Stimulated activated naive CD8-positive, alpha-beta T cell treated with anti-CD3 and anti-CD28 coated beads, Interleukin-15, Interleukin-2, amounts not matched to agents 100 ng/mL and 50 ng/mL, for 24 hours (primary cell): ENCODE data around the gene RAB13.

Source experiments
- H3K27ac Mint-ChIP-seq: one replicate; pipeline ENCODE4 v1.8.0; 2021; ENCODE audit warnings: mild to moderate bottlenecking, mixed read lengths
- H3K27me3 Mint-ChIP-seq: one replicate; pipeline ENCODE4 v1.8.0; 2021; ENCODE audit warnings: mixed read lengths
- H3K36me3 Mint-ChIP-seq: one replicate; pipeline ENCODE4 v1.8.0; 2021; ENCODE audit warnings: low read depth, mixed read lengths
- H3K4me1 Mint-ChIP-seq: one replicate; pipeline ENCODE4 v1.8.0; 2021; ENCODE audit warnings: low read depth, mixed read lengths
- H3K4me3 Mint-ChIP-seq: one replicate; pipeline ENCODE4 v1.8.0; 2021; ENCODE audit warnings: mild to moderate bottlenecking, mixed read lengths
- H3K9me3 Mint-ChIP-seq: one replicate; pipeline ENCODE4 v1.8.0; 2021; ENCODE audit warnings: mixed read lengths

RAB13 gene

DNA sequence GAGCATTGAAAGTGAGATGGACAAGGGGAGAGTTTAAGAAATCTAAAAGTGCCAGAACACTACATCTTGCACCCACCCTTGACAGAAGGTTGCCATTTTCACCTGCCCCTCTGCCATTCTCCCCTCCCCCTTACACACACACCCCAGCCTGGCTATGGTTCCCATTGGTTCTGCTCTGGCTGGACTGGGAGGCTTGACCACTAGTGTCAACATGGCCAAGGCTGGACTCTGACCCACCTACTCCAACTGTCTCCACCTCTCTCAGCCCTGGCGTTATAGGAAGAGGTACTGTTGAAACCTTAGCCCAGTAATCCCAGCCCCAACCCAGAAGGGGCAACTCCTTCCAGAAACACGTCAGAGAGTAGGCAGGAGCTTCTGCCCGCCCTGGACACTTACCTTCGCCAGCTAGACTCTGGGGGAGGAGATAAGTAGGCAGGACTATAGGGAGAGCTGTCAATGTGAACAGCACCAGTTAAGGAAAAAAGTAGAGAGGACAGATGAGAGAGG is 32.2 kb downstream of the RAB13 start:
- Mint-ChIP-seq H3K36me3 (peaks cover 40% of the 10 kb centered on the region), H3K4me3 (no peak overlapping the region), H3K27ac (peak overlapping the region; percentile 73), H3K27me3 (no peaks in the 10 kb centered on the region), H3K4me1 (peaks cover 39% of the 10 kb centered on the region), H3K9me3 (no peaks in the 10 kb centered on the region)

- Mint-ChIP-seq H3K27me3 (no peaks in the 10 kb centered on the region), H3K4me1 (peaks cover 31% of the 10 kb centered on the region), H3K27ac (no peak overlapping the region), H3K4me3 (no peak overlapping the region), H3K9me3 (no peaks in the 10 kb centered on the region), H3K36me3 (peaks cover 49% of the 10 kb centered on the region)
Observed at GRCh38 chr1:153951801-153952200, 34.3 kb downstream of the RAB13 start.

- no peaks in the 10 kb centered on the region for H3K9me3 Mint-ChIP-seq
- H3K4me3 Mint-ChIP-seq = no peak overlapping the region
- H3K36me3 Mint-ChIP-seq = peaks cover 51% of the 10 kb centered on the region
- peaks cover 27% of the 10 kb centered on the region for H3K4me1 Mint-ChIP-seq
- no peaks in the 10 kb centered on the region for H3K27me3 Mint-ChIP-seq
- peak overlapping the region; percentile 15 for H3K27ac Mint-ChIP-seq
Observed at GRCh38 chr1:153951183-153951582, 35.0 kb downstream of the RAB13 start.

DNA sequence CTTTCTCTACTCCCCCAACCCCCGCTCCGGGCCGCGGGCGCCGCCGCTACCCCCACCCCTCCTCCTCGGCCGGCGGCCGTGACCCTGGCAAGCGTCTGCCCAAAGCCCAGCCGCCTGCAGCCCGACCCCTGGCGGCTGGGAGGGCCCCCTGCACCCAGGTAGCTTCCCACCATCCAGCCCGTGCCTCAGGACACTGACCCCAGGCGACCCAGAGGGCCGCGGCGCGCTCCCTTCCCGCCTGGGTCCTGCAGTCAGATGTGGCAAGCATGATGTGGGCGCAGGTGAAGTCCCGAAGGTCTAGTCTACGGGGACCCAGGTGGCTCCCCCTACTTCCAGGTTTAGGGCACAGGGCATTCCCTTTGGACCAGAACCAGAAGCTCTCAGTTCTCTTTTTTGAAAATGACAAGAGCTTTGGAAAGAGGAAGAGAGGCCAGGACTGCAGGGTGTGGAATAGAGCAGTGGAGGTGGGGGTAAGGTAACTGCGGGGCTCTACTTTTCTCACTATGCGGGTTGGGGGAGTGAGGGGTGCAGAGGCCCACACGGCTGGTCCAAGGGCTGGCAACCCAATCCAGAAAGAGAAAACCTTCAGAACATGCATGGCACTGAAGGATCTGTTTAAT is 39.4 kb downstream of the RAB13 start, which contains the start of gene DENND4B:
DENND4B (minus strand) TSS at position 97 of the 620 bp plus-strand sequence. CDS start 2,344 bp downstream, outside the sequence.
- Mint-ChIP-seq H3K4me1 (peaks cover 26% of the 10 kb centered on the region), H3K27me3 (no peaks in the 10 kb centered on the region), H3K9me3 (no peaks in the 10 kb centered on the region), H3K27ac (peak within 1 kb of the TSS; percentile 83), H3K4me3 (peak within 1 kb of the TSS; percentile 93), H3K36me3 (peaks cover 48% of the 10 kb centered on the region)

GRCh38 chr1:153945795-153946621 is 40.1 kb downstream of the RAB13 start:
- peaks cover 47% of the 10 kb centered on the region for H3K36me3 Mint-ChIP-seq
- peak overlapping the region; percentile 93 for H3K4me3 Mint-ChIP-seq
- H3K4me1 Mint-ChIP-seq = peaks cover 26% of the 10 kb centered on the region
- peak overlapping the region; percentile 83 for H3K27ac Mint-ChIP-seq
- no peaks in the 10 kb centered on the region for H3K27me3 Mint-ChIP-seq
- no peaks in the 10 kb centered on the region for H3K9me3 Mint-ChIP-seq

GRCh38 chr1:153945131-153945794 is 40.9 kb downstream of the RAB13 start:
- Mint-ChIP-seq H3K27me3 (no peaks in the 10 kb centered on the region), H3K4me3 (peak overlapping the region; percentile 93), H3K36me3 (peaks cover 45% of the 10 kb centered on the region), H3K4me1 (peaks cover 30% of the 10 kb centered on the region), H3K9me3 (no peaks in the 10 kb centered on the region), H3K27ac (peak overlapping the region; percentile 83)

GRCh38 chr1:153944827-153945117 is 41.4 kb downstream of the RAB13 start:
- Mint-ChIP-seq H3K9me3 (no peaks in the 10 kb centered on the region), H3K4me1 (peaks cover 31% of the 10 kb centered on the region), H3K27ac (peak overlapping the region; percentile 83), H3K36me3 (peaks cover 46% of the 10 kb centered on the region), H3K4me3 (peak overlapping the region; percentile 93), H3K27me3 (no peaks in the 10 kb centered on the region)

GRCh38 chr1:153944005-153944826 is 41.9 kb downstream of the RAB13 start:
- Mint-ChIP-seq H3K36me3 (peaks cover 49% of the 10 kb centered on the region), H3K4me1 (peaks cover 31% of the 10 kb centered on the region), H3K27ac (peak overlapping the region; percentile 83), H3K27me3 (no peaks in the 10 kb centered on the region), H3K9me3 (no peaks in the 10 kb centered on the region), H3K4me3 (peak overlapping the region; percentile 93)

DNA sequence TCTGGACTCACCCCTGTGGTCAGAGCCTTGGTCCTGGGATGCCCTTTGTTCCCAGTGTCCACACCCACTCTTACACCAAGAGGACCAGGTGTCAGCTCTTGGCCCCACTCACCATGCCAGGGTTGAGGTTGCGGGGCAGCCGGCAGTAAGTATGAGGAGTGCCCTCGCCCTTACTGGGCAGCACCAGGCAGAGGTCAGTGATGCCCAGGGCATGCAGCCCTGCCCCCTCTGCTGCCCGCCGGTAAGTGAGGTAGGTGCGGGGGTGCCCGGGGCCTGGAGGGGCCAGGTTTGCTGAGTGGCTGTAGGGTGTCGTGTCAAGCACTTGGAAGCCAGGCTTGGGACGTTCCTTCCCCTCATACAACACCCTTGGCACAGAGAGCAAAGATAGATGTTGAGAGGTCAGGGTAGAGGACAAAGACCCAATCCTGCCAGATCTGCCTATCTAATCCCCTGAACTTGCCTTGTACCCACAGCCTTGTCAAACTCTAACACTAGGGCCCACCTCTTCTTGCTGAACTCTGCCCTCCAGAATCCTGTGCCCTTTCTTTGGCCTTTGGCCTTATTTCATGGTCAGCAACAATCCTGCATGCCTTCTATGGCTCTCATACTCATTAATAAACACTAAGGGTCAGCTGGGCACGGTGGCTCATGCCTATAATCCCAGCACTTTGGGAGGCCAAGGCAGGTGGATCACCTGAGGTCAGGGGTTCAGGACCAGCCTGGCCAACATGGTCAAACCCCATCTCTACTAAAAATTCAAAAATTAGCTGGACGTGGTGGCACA is 43.2 kb downstream of the RAB13 start:
- Mint-ChIP-seq H3K27ac (no peak overlapping the region), H3K27me3 (no peaks in the 10 kb centered on the region), H3K36me3 (peaks cover 51% of the 10 kb centered on the region), H3K4me3 (no peak overlapping the region), H3K4me1 (peaks cover 31% of the 10 kb centered on the region), H3K9me3 (no peaks in the 10 kb centered on the region)

- H3K4me1 Mint-ChIP-seq = peaks cover 29% of the 10 kb centered on the region
- H3K36me3 Mint-ChIP-seq = peaks cover 58% of the 10 kb centered on the region
- no peaks in the 10 kb centered on the region for H3K9me3 Mint-ChIP-seq
- H3K4me3 Mint-ChIP-seq = no peak overlapping the region
- no peaks in the 10 kb centered on the region for H3K27me3 Mint-ChIP-seq
- H3K27ac Mint-ChIP-seq = no peak overlapping the region
Observed at GRCh38 chr1:153941826-153942725, 44.1 kb downstream of the RAB13 start.

- H3K36me3 Mint-ChIP-seq = peaks cover 64% of the 10 kb centered on the region
- peaks cover 24% of the 10 kb centered on the region for H3K4me1 Mint-ChIP-seq
- H3K4me3 Mint-ChIP-seq = no peak overlapping the region
- H3K9me3 Mint-ChIP-seq = no peaks in the 10 kb centered on the region
- H3K27me3 Mint-ChIP-seq = no peaks in the 10 kb centered on the region
- H3K27ac Mint-ChIP-seq = peak overlapping the region; percentile 75
Observed at GRCh38 chr1:153940756-153941155, 45.4 kb downstream of the RAB13 start.

DNA sequence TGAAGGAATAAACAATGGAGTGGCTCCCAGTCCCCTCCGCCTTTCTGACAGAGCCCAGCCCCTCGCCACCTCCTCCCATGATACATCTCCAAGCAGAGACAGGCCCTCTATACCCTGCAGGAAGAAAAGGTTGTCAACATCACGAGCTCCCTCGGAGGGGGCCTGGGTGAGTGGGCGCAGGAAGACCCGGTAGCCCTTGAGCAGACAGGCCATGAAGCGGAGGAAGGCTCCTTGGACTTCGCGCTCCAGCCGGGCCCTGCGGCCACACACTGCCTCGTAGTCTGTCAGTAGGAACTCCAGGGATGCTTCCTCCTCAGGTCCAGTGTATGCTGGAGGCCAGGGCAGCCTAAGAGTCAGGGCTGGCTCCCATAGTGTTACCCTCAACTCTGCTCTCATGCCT is 46.7 kb downstream of the RAB13 start:
- Mint-ChIP-seq H3K36me3 (peaks cover 72% of the 10 kb centered on the region), H3K9me3 (no peaks in the 10 kb centered on the region), H3K27ac (peak overlapping the region; percentile 45), H3K4me1 (peaks cover 19% of the 10 kb centered on the region), H3K27me3 (no peaks in the 10 kb centered on the region), H3K4me3 (no peak overlapping the region)

GRCh38 chr1:153938996-153939395 is 47.1 kb downstream of the RAB13 start:
- Mint-ChIP-seq H3K4me3 (no peak overlapping the region), H3K27ac (peak overlapping the region; percentile 45), H3K9me3 (no peaks in the 10 kb centered on the region), H3K36me3 (peaks cover 74% of the 10 kb centered on the region), H3K4me1 (peaks cover 15% of the 10 kb centered on the region), H3K27me3 (no peaks in the 10 kb centered on the region)
